Esophagus muscularis mucosa (tissue), 4 donors: Measurements from ENCODE around the gene LMO3. TPM values are rescaled to one million over a fixed set of nuclear protein-coding genes. Genes with fewer than 3 reads are reported as not detected.
A peak's percentile ranks its signal among the peaks of the same experiment; 100 is the strongest.

ENCODE experiments used
- DNase-seq: peaks from one replicate; pipeline ENCODE4 v3.0.0-alpha.2; 2017; ENCODE audit errors: extremely low spot score
- H3K27ac ChIP-seq, 4 donors: fragments of 200-600 bp; sonication (generic); replicated peaks in 1 of 4; 1 replicate in 3 of 4; 2 replicates in 1 of 4; pipeline ENCODE4 v1.5.1; 2016 to 2019; ENCODE audit warnings: mild to moderate bottlenecking in 1 of 4
- H3K27me3 ChIP-seq, 4 donors: fragments of 200-600 bp; sonication (generic); one replicate each; pipeline versions ENCODE4 v1.5.1 to v1.6.0; 2016 to 2019
- H3K36me3 ChIP-seq, 4 donors: fragments of 200-600 bp; sonication (generic); one replicate each; pipeline ENCODE4 v1.5.1; 2016 to 2019
- H3K4me1 ChIP-seq, 4 donors: fragments of 200-600 bp; sonication (generic); one replicate each; pipeline ENCODE4 v1.5.1; 2016 to 2019
- H3K4me3 ChIP-seq, 4 donors: fragments of 200-600 bp; sonication (generic); 1 replicate in 2 of 4; 2 replicates in 2 of 4; pipeline ENCODE4 v1.5.1; 2016 to 2019; ENCODE audit warnings: mild to moderate bottlenecking in 4 of 4, moderate library complexity in 1 of 4
- H3K9me3 ChIP-seq, 4 donors: fragments of 200-600 bp; sonication (generic); 1 replicate in 3 of 4; 2 replicates in 1 of 4; pipeline ENCODE4 v1.5.1; 2016 to 2019
- EP300 ChIP-seq: sonication (generic); formaldehyde crosslinking; IDR thresholded peaks from one replicate; pipeline ENCODE4 v1.6.1; 2017; ENCODE audit warnings: antibody characterized with exemption
- POLR2A ChIP-seq: fragments of 450-650 bp; IDR thresholded peaks from one replicate; pipeline ENCODE4 v1.6.1; 2017; ENCODE audit warnings: antibody characterized with exemption, moderate library complexity, mild to moderate bottlenecking, low read depth
- POLR2AphosphoS5 ChIP-seq, 2 donors: sonication (generic); formaldehyde crosslinking; IDR thresholded peaks; one replicate each; pipeline ENCODE4 v1.6.1; 2017; ENCODE audit warnings: antibody characterized with exemption in 2 of 2
- WGBS: methylation state at CpG from one replicate; pipeline ENCODE4 v1.1.5; 2018; 5-methylcytosine and 5-hydroxymethylcytosine counted together
- intact Hi-C: fragments of 100-400 bp; cut with DNase I; formaldehyde crosslinking; loops from one replicate; pipeline ENCODE4 v1.15.1; 2023
- total RNA-seq, 4 donors: library from RNA; depleted of rRNA; stranded (reverse); fragments of >200 nt; gene quantifications; one replicate each; pipeline versions ENCODE4 v1.1.0 to v1.2.1, GENCODE V29; 2016
- TF ChIP-seq, protein P1 (sequence below), 3 experiments: fragments of 200-600 bp in 2 of 3; fragments of 450-650 bp in 1 of 3; sonication (generic) in 2 of 3; IDR thresholded peaks; one replicate each; pipeline ENCODE4 v1.5.1; 2017 to 2019; ENCODE audit warnings: antibody characterized with exemption in 3 of 3, mild to moderate bottlenecking in 2 of 3, moderate library complexity in 1 of 3

Gene LMO3
- total RNA-seq, 4 donors from 2014 or later, result 66.1 to 152 (median 138) TPM

DNA sequence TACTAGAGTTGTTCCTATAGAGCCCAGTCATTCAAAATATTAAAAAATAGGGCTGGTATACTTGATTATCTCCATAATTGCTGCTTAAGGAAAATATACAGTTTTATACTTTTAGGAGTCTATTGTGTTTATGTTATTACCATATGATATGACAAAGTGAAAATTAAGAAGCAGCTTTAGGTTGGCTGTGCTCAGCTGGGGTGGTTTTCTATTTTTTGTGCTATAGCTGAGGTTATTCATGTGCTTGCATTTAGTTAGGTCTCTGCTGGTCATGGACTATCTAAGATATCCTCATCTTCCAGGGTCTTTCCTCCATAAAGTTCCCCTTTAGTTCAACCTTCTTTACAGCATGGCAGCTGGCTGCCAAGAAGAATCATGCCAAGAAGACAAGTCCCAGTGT, 13.6 kb upstream of the LMO3 start:
- intact Hi-C loops, result no loop called here
- H3K36me3 ChIP-seq, result no peaks in the 10 kb centered on the region
- no peak for DNase-seq
- H3K27me3 ChIP-seq, result no peaks in the 10 kb centered on the region
- no peak overlapping the region for H3K4me3 ChIP-seq
- no peak for TF ChIP-seq EP300
- no peak for TF ChIP-seq POLR2A
- TF ChIP-seq POLR2AphosphoS5 (IDR thresholded peaks at IDR 0.05), result no peak
- TF ChIP-seq, protein P1, sequence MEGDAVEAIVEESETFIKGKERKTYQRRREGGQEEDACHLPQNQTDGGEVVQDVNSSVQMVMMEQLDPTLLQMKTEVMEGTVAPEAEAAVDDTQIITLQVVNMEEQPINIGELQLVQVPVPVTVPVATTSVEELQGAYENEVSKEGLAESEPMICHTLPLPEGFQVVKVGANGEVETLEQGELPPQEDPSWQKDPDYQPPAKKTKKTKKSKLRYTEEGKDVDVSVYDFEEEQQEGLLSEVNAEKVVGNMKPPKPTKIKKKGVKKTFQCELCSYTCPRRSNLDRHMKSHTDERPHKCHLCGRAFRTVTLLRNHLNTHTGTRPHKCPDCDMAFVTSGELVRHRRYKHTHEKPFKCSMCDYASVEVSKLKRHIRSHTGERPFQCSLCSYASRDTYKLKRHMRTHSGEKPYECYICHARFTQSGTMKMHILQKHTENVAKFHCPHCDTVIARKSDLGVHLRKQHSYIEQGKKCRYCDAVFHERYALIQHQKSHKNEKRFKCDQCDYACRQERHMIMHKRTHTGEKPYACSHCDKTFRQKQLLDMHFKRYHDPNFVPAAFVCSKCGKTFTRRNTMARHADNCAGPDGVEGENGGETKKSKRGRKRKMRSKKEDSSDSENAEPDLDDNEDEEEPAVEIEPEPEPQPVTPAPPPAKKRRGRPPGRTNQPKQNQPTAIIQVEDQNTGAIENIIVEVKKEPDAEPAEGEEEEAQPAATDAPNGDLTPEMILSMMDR (IDR thresholded peaks at IDR 0.05), result no peak
- no peaks in the 10 kb centered on the region for H3K4me1 ChIP-seq
- H3K9me3 ChIP-seq, result peaks cover 0 to 7% (median 7%) of the 10 kb centered on the region in 4 donors
- no peak overlapping the region for H3K27ac ChIP-seq

DNA sequence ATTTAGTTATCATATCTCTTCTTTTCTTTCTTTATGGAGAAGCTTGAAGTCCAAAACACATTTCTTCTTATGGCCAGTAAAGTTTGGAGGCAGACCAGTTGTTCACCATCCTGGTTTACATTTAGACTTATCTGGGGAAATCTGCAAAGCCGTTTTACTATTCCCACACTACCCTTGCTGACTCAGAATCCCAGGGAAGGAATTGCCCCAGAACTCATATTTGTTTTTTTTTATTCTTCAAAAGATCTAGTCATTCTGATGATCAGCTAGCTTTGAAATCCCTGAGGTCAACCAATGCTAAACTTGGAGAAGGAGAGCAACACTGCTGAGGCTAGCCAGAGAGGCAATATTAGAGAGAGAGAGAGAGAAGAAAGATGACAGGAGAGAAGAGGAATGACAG, 12.3 kb upstream of the LMO3 start:
- Histone ChIP-seq H3K4me1 (peaks cover 0 to 5% (median 0%) of the 10 kb centered on the region in 4 donors), H3K9me3 (peaks cover 0 to 7% (median 7%) of the 10 kb centered on the region in 4 donors), H3K4me3 (no peak overlapping the region), H3K27me3 (no peaks in the 10 kb centered on the region), H3K27ac (no peak overlapping the region), H3K36me3 (no peaks in the 10 kb centered on the region)
- TF ChIP-seq POLR2A (no peak), EP300 (no peak), POLR2AphosphoS5 (IDR thresholded peaks at IDR 0.05) (no peak)
- TF ChIP-seq, protein P1 (IDR thresholded peaks at IDR 0.05), result no peak
- 89% methylated on average over 1 of the region's 1 CpG for WGBS
- no peak for DNase-seq
- intact Hi-C loops, result no loop called here

DNA sequence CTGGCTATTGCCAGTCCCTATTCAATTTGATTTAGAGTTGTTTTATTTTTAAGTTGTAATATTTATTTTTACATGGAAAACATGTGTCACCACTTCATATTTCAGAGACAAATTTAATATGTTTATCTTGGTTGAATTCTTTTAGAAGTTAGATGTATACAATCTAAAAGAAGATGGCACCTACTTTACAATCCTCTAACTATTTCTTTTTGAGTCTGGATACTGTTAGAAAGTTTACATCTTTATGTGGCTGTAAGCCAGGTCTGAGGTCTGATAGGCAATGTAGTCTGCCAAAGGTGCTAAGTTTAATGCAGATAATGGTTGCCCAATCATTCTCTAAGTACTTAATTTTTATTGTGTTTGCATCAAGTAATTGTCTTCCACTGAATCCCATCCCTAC, 7.2 kb upstream of the LMO3 start:
- TF ChIP-seq EP300 (no peak), POLR2AphosphoS5 (IDR thresholded peaks at IDR 0.05) (no peak)
- TF ChIP-seq, protein P1 (IDR thresholded peaks at IDR 0.05), result no peak
- peaks cover 0 to 42% (median 21%) of the 10 kb centered on the region in 4 donors for H3K4me1 ChIP-seq
- intact Hi-C loops, result no loop called here
- H3K9me3 ChIP-seq, result no peaks in the 10 kb centered on the region
- peak overlapping the region; percentile 77 to 86 (median 83) for H3K27ac ChIP-seq
- no peak for DNase-seq
- H3K4me3 ChIP-seq, result peak overlapping the region in 2 of 4 donors; percentile 63 to 72
- no peaks in the 10 kb centered on the region for H3K36me3 ChIP-seq
- H3K27me3 ChIP-seq, result no peaks in the 10 kb centered on the region

DNA sequence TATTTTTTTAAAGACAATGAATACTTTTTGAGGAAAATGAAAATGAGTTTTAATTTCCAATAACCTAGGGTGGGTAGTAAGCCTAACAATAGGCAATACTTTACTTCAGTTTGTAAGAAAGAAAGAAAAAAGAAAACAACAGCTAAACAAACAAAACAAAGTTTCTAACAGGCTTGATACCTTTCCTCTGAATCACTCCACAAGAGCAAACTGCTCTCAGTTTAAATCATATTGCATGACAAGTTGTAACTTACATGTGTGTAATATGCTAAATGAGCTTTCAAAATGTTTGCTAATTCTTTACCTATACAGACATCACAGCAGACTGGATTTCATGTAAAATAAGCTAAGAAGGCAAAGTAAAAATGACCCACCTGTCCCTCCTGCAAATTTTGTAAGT, 6.7 kb upstream of the LMO3 start:
- Histone ChIP-seq H3K4me1 (peaks cover 0 to 48% (median 25%) of the 10 kb centered on the region in 4 donors), H3K27me3 (no peaks in the 10 kb centered on the region), H3K36me3 (no peaks in the 10 kb centered on the region), H3K4me3 (peak overlapping the region; percentile 22 to 72 (median 63)), H3K27ac (peak overlapping the region; percentile 77 to 86 (median 83)), H3K9me3 (no peaks in the 10 kb centered on the region)
- no peak for DNase-seq
- TF ChIP-seq POLR2A, result no peak
- TF ChIP-seq EP300, result no peak
- TF ChIP-seq, protein P1 (IDR thresholded peaks at IDR 0.05), result no peak
- no peak for TF ChIP-seq POLR2AphosphoS5 (IDR thresholded peaks at IDR 0.05)
- intact Hi-C loops, result no loop called here

DNA sequence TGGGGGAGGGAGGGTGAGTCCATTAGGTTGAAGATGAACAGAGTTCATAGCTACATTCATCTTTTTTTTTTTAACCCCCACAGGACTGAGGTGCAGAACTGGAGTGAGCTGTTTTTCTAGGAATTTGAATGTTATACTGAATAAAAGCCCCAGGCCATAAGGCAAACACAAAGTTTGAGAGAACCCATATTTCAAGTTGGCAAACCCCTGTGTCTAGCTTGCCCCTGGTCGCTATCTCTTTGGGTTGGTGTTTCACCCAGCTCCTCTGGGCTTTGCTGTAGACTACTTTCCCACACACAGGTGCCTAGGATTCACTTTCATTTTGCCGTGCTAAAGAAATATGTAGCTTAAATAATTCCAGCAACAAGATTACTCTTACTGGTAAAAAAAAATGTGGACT, 5.2 kb upstream of the LMO3 start:
- Histone ChIP-seq H3K9me3 (no peaks in the 10 kb centered on the region), H3K36me3 (no peaks in the 10 kb centered on the region), H3K27me3 (no peaks in the 10 kb centered on the region), H3K4me1 (peaks cover 5 to 53% (median 35%) of the 10 kb centered on the region in 4 donors), H3K27ac (peak overlapping the region; percentile 77 to 86 (median 83)), H3K4me3 (peak overlapping the region; percentile 22 to 72 (median 63))
- 58% methylated on average over 2 of the region's 2 CpGs for WGBS
- intact Hi-C loops, result no loop called here
- no peak for DNase-seq
- TF ChIP-seq EP300 (no peak), POLR2AphosphoS5 (IDR thresholded peaks at IDR 0.05) (no peak), POLR2A (no peak)
- TF ChIP-seq, protein P1 (IDR thresholded peaks at IDR 0.05), result no peak
